NCI-H748 (cell line): Measurements from ENCODE around the gene ITPR1.
"Not testable (repeated sequence)": the region's sequence is repeated elsewhere in the genome, so short reads cannot be mapped to it uniquely, and the experiment has no call there.

Experiments
- DNase-seq: peaks from one replicate; lab custom pipeline; 2025; ENCODE audit not compliant: unreplicated experiment; lab: John Stamatoyannopoulos, UW

The ITPR1 gene

DNA sequence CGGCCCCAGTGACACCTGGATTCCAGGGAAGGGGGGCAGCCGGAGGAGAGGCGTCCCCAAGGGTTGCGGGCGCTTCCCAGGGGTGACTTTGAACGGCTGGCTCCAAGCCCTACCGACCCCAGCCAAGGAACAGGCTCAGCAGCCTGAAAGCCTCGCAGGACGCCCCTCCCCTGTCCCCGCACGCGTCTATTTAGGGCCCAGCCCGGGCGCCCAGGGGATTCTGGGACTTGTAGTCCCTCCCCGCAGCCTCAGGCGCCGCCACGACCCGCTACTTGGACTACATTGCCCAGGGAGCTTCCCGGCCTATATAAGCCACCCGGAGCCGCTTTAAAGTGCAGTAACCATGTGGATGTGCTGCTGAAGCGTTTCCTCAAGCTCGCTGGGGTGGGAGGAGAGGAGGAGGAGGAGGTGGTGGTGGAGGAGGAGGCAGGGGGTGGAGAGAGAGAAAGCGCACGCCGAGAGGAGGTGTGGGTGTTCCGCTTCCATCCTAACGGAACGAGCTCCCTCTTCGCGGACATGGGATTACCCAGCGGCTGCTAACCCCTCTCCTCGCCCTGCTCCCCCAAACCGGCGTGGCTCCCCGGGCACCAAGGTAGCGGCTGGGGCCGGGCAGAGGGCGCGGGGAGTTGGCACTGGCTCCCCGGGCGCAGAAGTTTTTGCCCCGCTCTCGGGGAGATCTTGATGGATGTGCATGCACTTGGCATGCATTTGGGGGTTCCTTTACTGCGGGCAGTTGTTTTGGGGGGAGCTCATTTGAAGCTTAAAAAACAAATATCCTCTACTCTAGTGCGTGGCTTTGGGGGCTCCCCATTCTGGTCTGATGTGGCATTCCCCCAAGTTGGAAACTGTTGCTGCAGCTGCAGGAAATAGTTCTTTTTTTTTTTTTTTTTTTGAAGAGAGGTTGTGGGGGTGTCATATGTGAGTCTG, at the start of gene ITPR1:
ITPR1 (plus strand) TSS at position 335 of the 927 bp plus-strand sequence. CDS start 23,144 bp downstream, outside the sequence.
- peak; percentile 92 for DNase-seq

DNA sequence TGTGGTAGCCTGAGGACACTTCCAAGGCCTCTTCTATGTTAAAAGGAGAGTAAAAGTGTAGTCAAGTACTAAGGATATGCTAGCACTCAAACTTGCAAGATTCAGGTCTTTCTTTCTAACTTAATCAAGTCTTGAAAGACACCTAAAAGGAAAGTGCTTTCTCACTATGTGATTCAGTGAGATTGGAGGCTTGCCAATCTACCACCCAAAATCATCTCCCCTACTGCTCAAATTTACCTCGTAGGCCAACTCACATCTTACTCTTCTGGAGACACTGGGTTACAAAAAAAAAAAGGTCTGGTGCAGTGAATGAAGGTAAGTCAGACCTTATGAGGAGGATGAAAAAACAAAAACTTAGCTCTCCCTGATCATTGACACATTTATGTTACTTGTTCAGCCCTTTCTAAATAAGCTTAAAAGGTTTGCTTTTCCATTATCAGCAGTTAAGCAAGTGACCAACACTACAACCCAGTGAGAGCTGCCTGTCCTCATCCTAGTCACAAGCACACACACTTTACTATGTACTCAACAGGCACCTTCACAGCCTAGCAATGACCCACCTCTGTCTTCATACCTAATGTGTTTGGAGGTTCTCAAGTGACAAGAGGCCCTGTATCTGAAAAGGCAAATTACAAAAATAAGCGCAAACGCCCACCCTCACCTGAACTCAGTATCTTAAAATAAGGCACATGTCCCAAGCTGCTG, 45.7 kb upstream of the ITPR1 start:
- no peak for DNase-seq

DNA sequence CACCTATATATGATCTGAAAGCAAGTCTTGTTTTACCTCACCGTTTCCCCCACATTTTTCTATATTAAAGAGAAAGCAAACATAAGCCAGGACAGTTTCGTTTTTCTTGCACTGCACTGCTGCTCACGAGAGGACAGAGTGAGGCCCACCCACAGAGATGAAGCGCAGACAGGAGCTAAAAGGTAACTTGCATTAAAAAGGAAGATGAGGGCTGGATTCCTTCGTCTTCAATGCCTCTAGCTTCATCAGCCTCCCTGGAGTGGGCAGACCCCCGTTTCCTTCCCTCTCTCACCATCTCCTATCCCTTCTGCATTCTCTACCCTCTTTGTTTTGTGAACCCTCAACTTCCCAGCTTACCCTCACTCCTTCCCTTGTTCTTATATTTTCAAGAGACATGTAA, 45.0 kb upstream of the ITPR1 start:
- no peak for DNase-seq

DNA sequence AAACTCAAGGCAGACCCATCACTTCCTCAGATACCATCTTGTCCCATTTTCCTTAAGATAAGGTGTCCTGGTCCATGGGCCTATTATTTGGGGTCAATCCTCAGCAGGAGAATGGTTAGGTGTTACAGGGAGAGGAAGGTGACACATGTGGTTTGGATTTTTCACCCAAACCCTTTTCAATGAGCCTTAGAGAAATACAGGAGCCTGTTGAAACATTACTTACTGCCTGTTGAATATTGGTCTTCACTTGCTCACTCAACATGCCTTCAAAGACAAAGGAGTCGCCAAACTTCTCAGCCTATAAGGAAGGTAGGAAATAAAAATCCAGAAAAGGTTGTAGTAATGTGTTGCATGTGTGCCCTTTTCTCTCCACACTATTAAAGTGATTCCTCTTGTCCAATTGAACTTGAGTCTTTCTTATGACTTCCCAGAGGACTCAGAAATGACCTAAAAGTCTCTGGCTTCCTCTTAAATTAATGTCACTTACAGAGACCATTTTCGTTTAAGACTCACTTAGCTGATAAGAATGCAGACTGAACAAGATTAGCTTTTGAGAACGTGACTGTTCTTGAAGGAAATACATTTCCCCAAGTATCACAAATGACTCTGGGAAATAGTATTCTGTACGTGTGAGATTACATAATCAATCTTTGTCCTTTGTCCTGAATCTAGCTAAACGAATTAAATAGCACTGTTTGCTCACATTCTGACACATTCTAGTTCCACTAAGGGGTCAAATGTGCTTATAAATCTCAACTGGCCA, 43.9 kb upstream of the ITPR1 start:
- no peak for DNase-seq

DNA sequence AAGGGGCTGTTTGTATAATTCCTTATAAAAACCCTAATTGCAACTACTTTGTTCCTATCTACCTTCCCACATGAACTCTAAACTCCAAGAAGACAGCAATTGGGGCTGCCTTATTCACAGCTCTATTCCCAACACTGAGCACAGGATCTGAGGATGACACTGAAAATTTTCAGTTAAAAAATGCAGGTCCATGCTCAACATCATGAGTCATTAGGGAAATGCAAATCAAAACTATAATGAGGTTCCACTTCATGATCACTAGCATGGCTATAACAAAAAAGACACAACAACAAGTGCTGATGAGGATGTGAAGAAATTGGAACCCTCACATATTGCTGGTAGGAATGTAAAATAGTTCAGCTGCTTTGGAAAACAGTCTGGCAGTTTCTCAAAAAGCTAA, 39.0 kb upstream of the ITPR1 start:
- DNase-seq = no peak

GRCh38 chr3:4456780-4457179, 36.4 kb upstream of the ITPR1 start:
- DNase-seq = not testable (repeated sequence)

GRCh38 chr3:4458961-4459360, 34.2 kb upstream of the ITPR1 start:
- DNase-seq = no peak

DNA sequence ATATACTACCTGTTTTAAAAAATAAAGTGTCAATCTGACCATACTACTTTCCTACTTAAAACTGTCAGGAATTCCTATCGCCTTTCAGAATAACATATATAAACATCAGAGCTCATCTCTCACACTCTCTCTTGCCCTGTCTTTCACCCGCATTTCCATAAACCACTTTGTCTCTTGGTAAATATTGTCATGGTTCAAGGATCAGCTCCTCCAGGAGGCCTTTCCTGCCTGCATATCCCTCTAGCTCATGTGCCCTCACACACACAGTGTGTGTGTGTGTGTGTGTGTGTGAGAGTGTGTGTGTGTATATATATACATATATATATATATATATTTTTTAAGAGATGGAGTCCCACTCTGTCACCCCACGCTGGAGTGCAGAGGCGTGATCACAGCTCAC, 32.8 kb upstream of the ITPR1 start:
- DNase-seq = no peak

DNA sequence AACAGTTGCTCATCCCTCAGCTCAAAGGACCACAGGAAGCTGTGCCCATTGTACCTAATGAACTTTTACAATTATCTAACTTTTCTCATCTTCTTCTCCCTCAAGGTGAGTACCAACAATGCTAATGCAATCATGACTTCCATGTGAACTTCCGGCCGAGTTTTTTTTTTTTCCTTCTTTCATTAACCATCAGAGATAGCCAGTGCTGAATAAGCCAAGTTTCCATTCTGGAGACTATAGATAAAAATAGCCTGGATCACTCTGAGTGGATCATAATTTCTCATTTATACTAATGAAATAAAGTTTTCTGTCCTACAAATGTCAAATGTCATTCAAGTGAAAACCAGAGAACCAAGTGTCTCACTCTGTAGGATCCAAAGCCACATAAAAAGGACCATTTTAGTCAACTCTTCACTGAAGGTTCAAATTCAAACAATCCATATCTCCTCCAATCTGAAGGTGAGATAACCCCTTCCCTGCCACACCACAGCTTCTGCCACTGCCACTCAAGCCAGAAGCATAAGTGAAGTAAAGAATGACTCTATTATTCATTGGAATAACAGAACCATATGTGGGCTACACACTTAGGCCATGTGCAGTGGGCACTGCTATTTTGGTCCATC, 31.6 kb upstream of the ITPR1 start:
- DNase-seq = no peak

GRCh38 chr3:4462369-4463040, 30.6 kb upstream of the ITPR1 start:
- DNase-seq = no peak

DNA sequence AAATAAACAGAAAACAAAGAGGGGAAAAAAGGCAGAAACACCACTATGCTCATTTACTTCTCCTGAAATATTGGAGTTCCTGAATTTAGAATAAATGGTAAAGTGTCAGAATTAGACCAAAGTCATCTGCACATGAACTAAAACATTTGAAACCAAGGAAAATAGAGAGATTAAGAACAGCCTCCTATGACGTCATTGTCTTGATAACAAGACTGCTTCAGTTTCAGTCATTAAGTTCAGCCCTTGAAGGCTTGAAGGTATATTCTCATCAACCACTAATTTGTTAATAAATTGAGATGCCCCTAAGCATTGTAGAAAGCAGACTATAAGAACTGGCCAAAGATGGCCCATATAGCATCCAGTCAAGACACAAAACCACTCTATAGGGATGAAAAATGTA, 28.6 kb upstream of the ITPR1 start:
- DNase-seq = no peak

DNA sequence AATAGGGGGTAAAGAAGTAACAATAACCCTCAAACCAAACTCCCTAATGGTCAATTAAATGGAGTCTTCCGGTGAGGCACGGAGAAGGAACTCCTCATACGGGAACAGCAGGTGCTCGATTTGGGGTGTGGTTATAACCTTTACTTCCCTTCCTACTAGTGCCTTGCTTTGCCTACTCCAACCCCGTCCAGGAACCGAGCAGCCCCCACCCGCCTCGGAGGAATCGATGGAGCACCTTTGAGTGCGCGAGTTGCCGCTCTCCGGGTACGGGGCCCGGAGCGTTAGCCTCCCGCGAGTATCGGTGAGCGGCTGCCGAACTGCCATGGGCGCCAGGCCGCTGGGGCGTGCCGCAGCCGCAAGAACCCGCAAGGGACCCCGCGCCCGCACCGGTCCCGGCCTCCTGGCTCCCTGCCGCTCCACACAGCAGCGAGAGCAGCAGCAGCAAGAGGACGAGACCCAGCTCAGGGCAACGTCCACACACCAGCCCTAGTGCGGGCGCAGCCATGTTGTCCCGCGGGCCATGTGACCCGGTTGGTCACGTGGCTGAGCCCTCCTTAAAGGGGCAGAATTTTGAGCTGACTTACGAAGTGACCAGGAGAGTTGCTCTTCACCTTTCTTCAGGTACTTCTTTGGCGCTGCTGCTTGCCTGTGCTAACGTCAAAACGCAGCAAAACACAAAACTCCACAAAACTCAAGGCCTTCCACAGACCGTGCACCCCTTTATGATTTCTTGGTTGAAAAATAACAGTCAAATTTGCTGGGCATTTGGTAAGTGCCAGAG, 26.2 kb upstream of the ITPR1 start, which contains the start of gene SUMF1:
SUMF1 (minus strand) TSS at position 529 of the 781 bp plus-strand sequence; CDS start at position 505, 24 bp downstream.
- DNase-seq = peak; percentile 79

DNA sequence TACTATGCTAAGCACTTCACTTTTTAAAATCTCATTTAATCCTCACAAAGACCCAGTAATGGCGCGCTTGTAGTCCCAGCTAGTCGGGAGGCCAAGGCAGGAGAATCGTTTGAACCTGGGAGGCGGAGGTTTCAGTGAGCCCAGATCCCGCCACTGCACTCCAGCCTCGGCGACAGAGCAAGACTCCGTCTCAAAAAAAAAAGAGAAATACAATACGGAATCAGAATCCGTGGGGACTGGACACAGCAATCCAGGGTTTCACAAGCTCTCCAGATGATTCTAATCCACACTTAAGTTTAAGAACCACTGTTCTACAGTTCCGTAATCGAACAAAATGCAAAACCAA, 25.7 kb upstream of the ITPR1 start:
- no peak for DNase-seq

DNA sequence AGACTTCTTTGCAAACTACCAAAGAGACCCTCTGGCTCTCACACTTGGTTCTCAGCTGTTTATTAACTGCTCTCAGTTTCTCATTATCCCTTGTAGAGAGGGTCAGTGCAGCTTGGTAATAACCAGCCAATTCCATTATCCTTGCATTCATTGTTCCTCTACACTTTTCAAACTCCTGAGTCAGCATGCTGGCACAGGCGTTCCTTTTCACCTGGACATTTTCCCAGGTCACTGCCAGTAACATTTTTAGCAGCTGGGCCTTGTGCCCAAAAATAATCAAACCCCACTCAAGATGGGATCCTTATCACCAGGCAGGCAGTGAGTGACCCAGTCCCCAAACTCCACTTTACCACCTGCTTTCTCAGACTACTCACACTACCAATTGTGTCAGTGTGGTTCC, 21.2 kb upstream of the ITPR1 start:
- no peak for DNase-seq

DNA sequence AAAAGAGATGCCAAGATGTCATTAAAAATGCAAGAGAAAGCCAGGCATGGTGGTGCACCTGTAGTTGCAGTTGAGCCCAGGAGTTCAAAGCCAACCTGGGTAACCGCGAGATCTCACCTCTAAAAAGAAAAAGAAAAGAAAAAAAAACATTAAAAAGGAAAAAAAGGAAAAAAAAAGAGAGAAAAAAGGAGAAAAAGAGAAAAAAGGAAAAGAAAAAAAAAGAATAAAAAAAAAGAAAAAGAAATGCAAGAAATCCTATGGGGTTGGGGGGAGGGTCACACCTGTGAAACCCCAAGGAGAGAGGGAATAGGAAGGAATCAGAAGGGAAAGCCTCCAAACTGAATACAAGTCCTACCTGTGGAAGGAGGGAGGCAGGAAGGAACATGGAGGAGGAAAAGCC, 20.8 kb upstream of the ITPR1 start:
- DNase-seq = no peak

DNA sequence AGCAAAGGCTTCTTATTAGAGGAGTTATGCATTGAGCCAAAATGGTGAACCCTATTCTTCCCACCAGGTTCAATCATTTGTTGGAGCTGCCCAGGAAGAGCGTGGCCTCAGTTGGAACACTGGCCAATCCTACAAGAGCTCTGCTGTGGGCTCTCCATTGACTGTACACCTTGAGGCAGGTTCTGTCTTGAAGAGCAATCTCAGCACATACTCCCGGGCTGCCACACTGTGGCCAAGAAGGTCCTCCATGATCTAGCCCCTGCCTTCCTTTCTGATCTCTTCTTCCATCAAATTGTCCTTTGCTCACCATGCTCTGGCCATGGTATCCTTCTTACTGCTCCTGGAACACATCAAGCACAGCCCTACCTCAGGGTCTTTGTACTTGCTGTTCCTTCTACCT, 20.4 kb upstream of the ITPR1 start:
- no peak for DNase-seq

GRCh38 chr3:4474683-4475490, 18.3 kb upstream of the ITPR1 start:
- no peak for DNase-seq

DNA sequence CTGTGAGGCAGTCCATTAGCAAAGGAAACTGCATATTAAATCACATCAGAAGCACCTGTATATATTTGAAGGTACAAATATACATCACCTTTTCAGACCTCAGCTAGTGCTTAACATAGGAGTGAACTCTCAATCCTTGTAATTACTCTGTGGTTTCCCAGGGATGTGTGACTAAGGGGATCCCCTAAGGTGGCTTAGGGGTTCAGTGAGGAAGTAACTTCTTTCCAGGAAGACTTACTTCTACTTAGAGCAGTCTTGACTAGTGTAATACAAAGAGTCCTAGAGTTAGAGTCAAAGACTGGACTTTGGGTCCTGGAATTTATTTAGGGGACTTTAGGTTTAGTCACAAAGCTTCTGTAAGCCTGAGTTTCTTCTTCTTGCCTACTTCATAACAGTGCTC, 17.3 kb upstream of the ITPR1 start:
- no peak for DNase-seq

DNA sequence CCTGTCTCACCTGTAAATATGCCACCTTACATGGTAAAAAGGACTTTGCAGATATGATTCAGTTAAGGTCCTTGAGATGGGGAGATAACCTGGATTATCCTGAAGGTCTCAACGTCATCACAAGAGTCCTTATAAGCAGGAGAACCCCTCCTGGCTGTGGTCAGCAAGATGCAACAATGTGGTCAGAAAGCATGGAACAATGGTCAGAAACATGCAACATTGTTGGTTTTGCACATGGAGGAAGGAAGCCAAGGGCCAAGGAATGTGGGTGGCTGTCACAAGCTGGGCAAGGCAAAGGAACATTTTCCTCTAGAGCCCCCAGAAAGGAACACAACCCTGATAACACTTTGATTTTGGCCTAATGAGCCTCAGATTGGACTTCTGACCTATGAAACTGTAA, 16.7 kb upstream of the ITPR1 start:
- DNase-seq = no peak
